HCT116 (cell line): ENCODE data around the gene ANKRD36B. TPM values are rescaled to one million over a fixed set of nuclear protein-coding genes. Genes with fewer than 3 reads are reported as not detected.
"Not testable (repeated sequence)": the region's sequence is repeated elsewhere in the genome, so short reads cannot be mapped to it uniquely, and the experiment has no call there.

Source experiments
- ATAC-seq: fragments of 200-7000 bp; cut with Tn5 transposase; 2 replicates; pipeline ENCODE4 v1.9.1; 2020; ENCODE audit warnings: mild to moderate bottlenecking, moderate library complexity
- BruUV-seq: library from RNA; stranded (reverse); fragments of 400-500 nt; replicated peaks from 2 replicates; lab custom pipeline; 2021; lab: Mats Ljungman, UMichigan
- CTCF ChIA-PET: fragments of 300-600 bp; sonication (Branson Sonifier 250); formaldehyde crosslinking; loops from one replicate; lab custom pipeline; 2021; ENCODE audit warnings: antibody characterized with exemption; lab: Charles Lee
- POLR2A ChIA-PET: fragments of 300-600, 350-600 bp; sonication (Branson Sonifier 250); formaldehyde crosslinking; loops from one replicate; lab custom pipeline; 2021; ENCODE audit warnings: antibody characterized with exemption; lab: Charles Lee
- RAD21 ChIA-PET, 2 experiments: fragments of 300-600 bp; sonication (Branson Sonifier 250); formaldehyde crosslinking; loops; one replicate each; lab custom pipeline; 2023; ENCODE audit warnings: low total read pairs in 2 of 2; ENCODE audit not compliant: uncharacterized antibody in 2 of 2, unreplicated experiment in 2 of 2, low non-redundant PET in 1 of 2; lab: Charles Lee
- DNase-seq: peaks from one replicate; pipeline ENCODE4 v3.0.0-alpha.2; 2010; ENCODE audit warnings: low read depth, low spot score
- H2AFZ ChIP-seq: fragments of 200-600 bp; shearing (Covaris generic), sonication (generic); 2 replicates; pipeline ENCODE4 v1.6.1; 2017; ENCODE audit warnings: low read depth, mixed run types, mixed read lengths, antibody characterized with exemption, low read length; ENCODE audit not compliant: poor library complexity, severe bottlenecking
- H3K27ac ChIP-seq: 2 replicates; pipeline ENCODE4 v1.5.1; 2012; ENCODE audit warnings: low read depth, low read length
- H3K27me3 ChIP-seq: fragments of 200-600 bp; sonication (generic); 2 replicates; pipeline ENCODE4 v1.6.1; 2016; ENCODE audit warnings: mixed run types, low read length, mixed read lengths; ENCODE audit not compliant: insufficient read depth
- H3K36me3 ChIP-seq, 2 experiments: fragments of 200-500 bp in 1 of 2; fragments of 200-600 bp in 1 of 2; sonication (Bioruptor generic) in 1 of 2; sonication (generic) in 1 of 2; 2 replicates each; pipeline versions ENCODE4 v1.5.1 to v1.6.1; 2014 to 2016; ENCODE audit warnings: low read length in 2 of 2, inconsistent platforms in 1 of 2, mixed read lengths in 1 of 2, mixed run types in 1 of 2; ENCODE audit not compliant: insufficient read depth in 2 of 2, control insufficient read depth in 1 of 2
- H3K4me1 ChIP-seq, 2 experiments: fragments of 200-600 bp in 1 of 2; sonication (generic) in 1 of 2; 2 replicates each; pipeline versions ENCODE4 v1.5.1 to v1.6.1; 2012 to 2017; ENCODE audit warnings: low read length in 2 of 2, inconsistent platforms in 1 of 2, mild to moderate bottlenecking in 1 of 2, mixed read lengths in 1 of 2, mixed run types in 1 of 2, moderate library complexity in 1 of 2; ENCODE audit not compliant: insufficient read depth in 2 of 2, control insufficient read depth in 1 of 2
- H3K4me2 ChIP-seq: fragments of 200-600 bp; sonication (generic); 2 replicates; pipeline ENCODE4 v1.6.1; 2017; ENCODE audit warnings: mixed run types, low read length, mixed read lengths
- H3K4me3 ChIP-seq, 2 experiments: fragments of 200-600 bp in 1 of 2; sonication (generic) in 1 of 2; replicated peaks in 1 of 2; 2 replicates each; pipeline ENCODE4 v1.5.1; 2011 to 2016; ENCODE audit warnings: low read length in 2 of 2, control low read depth in 1 of 2, low read depth in 1 of 2, mild to moderate bottlenecking in 1 of 2, mixed read lengths in 1 of 2, mixed run types in 1 of 2
- H3K79me2 ChIP-seq: fragments of 200-600 bp; sonication (generic); 2 replicates; pipeline ENCODE4 v1.6.1; 2017; ENCODE audit warnings: mild to moderate bottlenecking, mixed run types, low read length, moderate library complexity, mixed read lengths; ENCODE audit not compliant: insufficient read depth
- H3K9ac ChIP-seq: fragments of 200-600 bp; sonication (generic); 2 replicates; pipeline ENCODE4 v1.6.1; 2016; ENCODE audit warnings: low read length, mixed read lengths
- H3K9me2 ChIP-seq: fragments of 200-600 bp; sonication (generic), shearing (Covaris generic); 2 replicates; pipeline ENCODE4 v1.6.1; 2017; ENCODE audit warnings: mixed run types, mild to moderate bottlenecking, moderate library complexity; ENCODE audit not compliant: insufficient read depth
- H3K9me3 ChIP-seq, 2 experiments: fragments of 200-500 bp in 1 of 2; fragments of 200-600 bp in 1 of 2; sonication (Bioruptor generic) in 1 of 2; sonication (generic) in 1 of 2; 2 replicates each; pipeline ENCODE4 v1.6.1; 2014 to 2017; ENCODE audit warnings: low read length in 2 of 2, mixed read lengths in 2 of 2, inconsistent platforms in 1 of 2, low read depth in 1 of 2, mild to moderate bottlenecking in 1 of 2, mixed run types in 1 of 2, moderate library complexity in 1 of 2; ENCODE audit not compliant: control insufficient read depth in 1 of 2, insufficient read depth in 1 of 2
- H4K20me1 ChIP-seq: fragments of 200-600 bp; sonication (generic), shearing (Covaris generic); 2 replicates; pipeline ENCODE4 v1.6.1; 2017; ENCODE audit warnings: mixed run types, mild to moderate bottlenecking, moderate library complexity; ENCODE audit not compliant: insufficient read depth
- intact Hi-C: fragments of 100-400 bp; cut with micrococcal nuclease; formaldehyde crosslinking; loops from 2 replicates; pipeline ENCODE4 v1.10.0; 2022
- total RNA-seq: library from RNA; stranded (reverse); gene quantifications from one replicate; pipeline ENCODE4 v1.2.1, GENCODE V29; 2021; ENCODE audit not compliant: unreplicated experiment

Gene ANKRD36B
- total RNA-seq, 1 experiment from 2014 or later, result 16.5 TPM

GRCh38 chr2:97608745-97609144 is 19.1 kb upstream of the ANKRD36B start:
- BruUV-seq, H4K20me1 ChIP-seq, ATAC-seq, POLR2A ChIA-PET, H3K36me3 ChIP-seq, H2AFZ ChIP-seq, H3K9me2 ChIP-seq, H3K9me3 ChIP-seq, H3K4me2 ChIP-seq, H3K27me3 ChIP-seq, H3K79me2 ChIP-seq, H3K4me3 ChIP-seq, H3K9ac ChIP-seq, H3K4me1 ChIP-seq, CTCF ChIA-PET, RAD21 ChIA-PET, DNase-seq, intact Hi-C loops, H3K27ac ChIP-seq: not testable (repeated sequence)

- intact Hi-C loops, H4K20me1 ChIP-seq, BruUV-seq, H3K9me2 ChIP-seq, H3K27me3 ChIP-seq, H3K27ac ChIP-seq, RAD21 ChIA-PET, H3K36me3 ChIP-seq, DNase-seq, POLR2A ChIA-PET, H3K4me3 ChIP-seq, CTCF ChIA-PET, H3K4me2 ChIP-seq, H3K9ac ChIP-seq, H3K9me3 ChIP-seq, H3K79me2 ChIP-seq, H3K4me1 ChIP-seq, H2AFZ ChIP-seq: not testable (repeated sequence)
- ATAC-seq, result peak; percentile 69
Measured at GRCh38 chr2:97605524-97606339, 16.1 kb upstream of the ANKRD36B start.

- H3K9me3 ChIP-seq, POLR2A ChIA-PET, H2AFZ ChIP-seq, RAD21 ChIA-PET, H4K20me1 ChIP-seq, BruUV-seq, H3K4me3 ChIP-seq, H3K4me2 ChIP-seq, H3K27me3 ChIP-seq, H3K79me2 ChIP-seq, H3K9me2 ChIP-seq, DNase-seq, H3K4me1 ChIP-seq, H3K27ac ChIP-seq, H3K36me3 ChIP-seq, H3K9ac ChIP-seq, intact Hi-C loops, CTCF ChIA-PET: not testable (repeated sequence)
- peak; percentile 92 for ATAC-seq
Measured at GRCh38 chr2:97605109-97605508, 15.4 kb upstream of the ANKRD36B start.

- H4K20me1 ChIP-seq, H3K4me3 ChIP-seq, H3K79me2 ChIP-seq, H3K9ac ChIP-seq, DNase-seq, H2AFZ ChIP-seq, POLR2A ChIA-PET, H3K4me2 ChIP-seq, ATAC-seq, RAD21 ChIA-PET, H3K36me3 ChIP-seq, H3K4me1 ChIP-seq, H3K9me2 ChIP-seq, H3K27ac ChIP-seq, CTCF ChIA-PET, H3K9me3 ChIP-seq, H3K27me3 ChIP-seq, intact Hi-C loops, BruUV-seq: not testable (repeated sequence)
Measured at GRCh38 chr2:97601537-97601936, 11.9 kb upstream of the ANKRD36B start.
